H1 (cell line): Measurements from ENCODE around the gene DENND2D. TPM values are rescaled to one million over a fixed set of nuclear protein-coding genes. Genes with fewer than 3 reads are reported as not detected.

ENCODE experiments used
- BACH1 ChIP-seq: IDR thresholded peaks from 2 replicates; pipeline ENCODE4 v1.6.1; 2012; ENCODE audit warnings: low read length, improper control_type of control experiment
- BRCA1 ChIP-seq: IDR thresholded peaks from 2 replicates; pipeline ENCODE4 v1.6.1; 2012; ENCODE audit warnings: low read depth, low read length, improper control_type of control experiment
- EZH2 ChIP-seq: fragments of 200-600 bp; sonication (generic); IDR thresholded peaks from 2 replicates; pipeline ENCODE4 v1.7.1; 2012; ENCODE audit warnings: low read depth, mild to moderate bottlenecking, moderate library complexity, low read length, inconsistent platforms; ENCODE audit not compliant: severe bottlenecking
- GTF2F1 ChIP-seq: IDR thresholded peaks from 2 replicates; pipeline ENCODE4 v1.6.1; 2012; ENCODE audit warnings: low read depth, low read length, improper control_type of control experiment, borderline replicate concordance
- JUN ChIP-seq: IDR thresholded peaks from 2 replicates; pipeline ENCODE4 v1.6.1; 2011; ENCODE audit warnings: low read depth, mild to moderate bottlenecking, improper control_type of control experiment, low read length
- JUND ChIP-seq: IDR thresholded peaks from 2 replicates; pipeline ENCODE4 v1.6.1; 2011; ENCODE audit warnings: mild to moderate bottlenecking, improper control_type of control experiment, low read length
- NANOG ChIP-seq: IDR thresholded peaks from 2 replicates; pipeline ENCODE4 v1.6.1; 2011; ENCODE audit warnings: low read length, low read depth, mild to moderate bottlenecking, inconsistent platforms; ENCODE audit not compliant: insufficient read depth, poor library complexity, severe bottlenecking
- RFX5 ChIP-seq: IDR thresholded peaks from 2 replicates; pipeline ENCODE4 v1.6.1; 2011; ENCODE audit warnings: low read depth, low read length, improper control_type of control experiment, borderline replicate concordance
- RNF2 ChIP-seq: fragments of 200-900, 300-1000 bp; sonication (generic); IDR thresholded peaks from 2 replicates; pipeline ENCODE4 v1.7.1; 2016; ENCODE audit warnings: borderline replicate concordance, low read depth, mild to moderate bottlenecking, antibody characterized with exemption, low read length; ENCODE audit not compliant: poor library complexity, severe bottlenecking; ENCODE audit errors: missing control alignments
- polyA plus RNA-seq, 7 experiments: library from polyadenylated mRNA; depleted of rRNA in 3 of 7; stranded (reverse) in 5 of 7; unstranded in 2 of 7; fragments of >200 nt in 5 of 7; fragments of 200-250 nt in 2 of 7; gene quantifications; 1 replicate in 5 of 7; 2 replicates in 1 of 7; 4 replicates in 1 of 7; pipeline versions ENCODE4 v1.2.1 to v1.2.3, GENCODE V29; 2011 to 2013; ENCODE audit warnings: missing spikeins in 2 of 7, mixed read lengths in 2 of 7
- total RNA-seq: library from RNA; stranded (reverse); fragmentation: NEBNext Ultra II Directional; extraction: Animal tissue kit (Norgen Biotek cat#: 25700); gene quantifications from 2 replicates; pipeline ENCODE4 v1.2.1, GENCODE V29; 2021
- TF ChIP-seq, protein P1 (sequence below): IDR thresholded peaks from 2 replicates; pipeline ENCODE4 v1.6.1; 2012; ENCODE audit warnings: inconsistent platforms

Gene DENND2D
- total and polyA plus RNA-seq, 2 of the 8 experiments (the other 6 are each of a cell fraction or from before 2014, with no cell fraction given) = 0.58 to 1.6 TPM

DNA sequence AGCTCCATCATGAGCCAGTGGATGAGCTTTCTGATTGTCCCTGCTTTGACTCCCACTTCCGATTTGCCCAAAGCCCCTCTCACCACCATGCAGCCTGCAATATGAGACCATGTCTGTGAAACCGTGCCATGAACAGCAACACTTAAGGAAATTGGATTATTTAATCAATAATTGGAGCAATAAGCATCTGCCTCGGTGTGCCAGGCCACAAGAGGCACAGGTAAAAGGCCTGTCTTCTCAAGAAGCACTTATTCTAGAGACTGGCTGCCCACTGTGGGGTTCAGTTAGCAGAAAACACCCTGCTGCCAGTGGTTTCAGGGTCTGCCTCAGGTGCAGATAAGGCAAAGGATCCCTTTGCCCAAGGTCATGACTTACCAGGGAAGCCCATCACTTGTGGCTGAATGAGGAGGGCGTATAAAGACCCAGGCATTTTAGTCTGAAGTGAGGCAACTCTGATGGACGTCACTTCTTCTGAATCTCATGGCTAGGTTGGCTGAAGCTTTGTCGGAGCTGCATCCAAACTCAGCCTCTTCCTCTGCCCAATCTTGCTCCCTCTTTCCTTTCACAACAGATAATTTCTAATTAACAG is 19.9 kb upstream of the DENND2D start (continued):
- TF ChIP-seq NANOG (no peak), JUN (no peak), RFX5 (no peak), RNF2 (no peak), JUND (no peak), EZH2 (no peak), BACH1 (no peak), GTF2F1 (no peak), BRCA1 (no peak)
- TF ChIP-seq, protein P1, sequence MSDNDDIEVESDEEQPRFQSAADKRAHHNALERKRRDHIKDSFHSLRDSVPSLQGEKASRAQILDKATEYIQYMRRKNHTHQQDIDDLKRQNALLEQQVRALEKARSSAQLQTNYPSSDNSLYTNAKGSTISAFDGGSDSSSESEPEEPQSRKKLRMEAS = no peak
